SH-SY5Y (cell line): Measurements from ENCODE around the gene TTC27.

ENCODE experiments used
- GATA2 ChIP-seq: IDR thresholded peaks from 2 replicates; pipeline ENCODE4 v1.6.1; 2011; ENCODE audit warnings: mild to moderate bottlenecking, low read depth, low read length
- GATA3 ChIP-seq: IDR thresholded peaks from 2 replicates; pipeline ENCODE4 v1.6.1; 2011; ENCODE audit warnings: low read depth, mild to moderate bottlenecking, low read length, moderate library complexity

Gene TTC27

GRCh38 chr2:32721376-32721775, 93.5 kb downstream of the TTC27 start:
- TF ChIP-seq GATA3 (no peak), GATA2 (no peak)

GRCh38 chr2:32723467-32724079, 95.7 kb downstream of the TTC27 start:
- TF ChIP-seq GATA2, result no peak
- no peak for TF ChIP-seq GATA3

GRCh38 chr2:32727157-32727556, 99.3 kb downstream of the TTC27 start:
- TF ChIP-seq GATA2 (no peak), GATA3 (no peak)

- TF ChIP-seq GATA2 (no peak), GATA3 (no peak)
Observed at GRCh38 chr2:32732120-32732519, 104.3 kb downstream of the TTC27 start.

- TF ChIP-seq GATA2 (no peak), GATA3 (no peak)
Observed at GRCh38 chr2:32732912-32733472, 105.1 kb downstream of the TTC27 start.

- peak; percentile 20; the same call in 1 of the 2 replicates for TF ChIP-seq GATA3
- no peak for TF ChIP-seq GATA2
Observed at GRCh38 chr2:32735348-32735747, 107.5 kb downstream of the TTC27 start.

- TF ChIP-seq GATA2 (no peak), GATA3 (no peak)
Observed at GRCh38 chr2:32738939-32739338, 111.1 kb downstream of the TTC27 start.

GRCh38 chr2:32739664-32740063, 111.8 kb downstream of the TTC27 start:
- no peak for TF ChIP-seq GATA3
- no peak for TF ChIP-seq GATA2

GRCh38 chr2:32741575-32741974, 113.7 kb downstream of the TTC27 start:
- no peak for TF ChIP-seq GATA2
- TF ChIP-seq GATA3, result no peak

- TF ChIP-seq GATA3, result no peak
- TF ChIP-seq GATA2, result no peak
Observed at GRCh38 chr2:32742376-32742775, 114.5 kb downstream of the TTC27 start.

- no peak for TF ChIP-seq GATA2
Observed at GRCh38 chr2:32743480-32744236, 115.8 kb downstream of the TTC27 start.

- TF ChIP-seq GATA2, result no peak
- TF ChIP-seq GATA3, result no peak
Observed at GRCh38 chr2:32745191-32745590, 117.3 kb downstream of the TTC27 start.

- no peak for TF ChIP-seq GATA2
- TF ChIP-seq GATA3, result no peak
Observed at GRCh38 chr2:32745675-32746074, 117.8 kb downstream of the TTC27 start.

- no peak for TF ChIP-seq GATA2
Observed at GRCh38 chr2:32746669-32747068, 118.8 kb downstream of the TTC27 start.

GRCh38 chr2:32748158-32748557, 120.3 kb downstream of the TTC27 start:
- TF ChIP-seq GATA2 (no peak), GATA3 (no peak)
